Fibroblast of villous mesenchyme (primary cell): ENCODE measurements around the gene MEF2D. TPM values are rescaled to one million over a fixed set of nuclear protein-coding genes. Genes with fewer than 3 reads are reported as not detected.

Source experiments
- DNase-seq: peaks from one replicate; pipeline ENCODE4 v3.0.0-alpha.2; 2010; ENCODE audit warnings: low read depth
- H3K4me3 ChIP-seq: 2 replicates; pipeline ENCODE4 v1.5.1; 2011; ENCODE audit warnings: low read depth, mild to moderate bottlenecking, low read length
- total RNA-seq: library from RNA; depleted of rRNA; stranded (reverse); fragments of >200 nt; gene quantifications from 2 replicates; pipeline ENCODE4 v1.2.3, GENCODE V29; 2012
- TF ChIP-seq, protein P1 (sequence below): IDR thresholded peaks from 2 replicates; pipeline ENCODE4 v1.5.1; 2012; ENCODE audit warnings: low read depth, mild to moderate bottlenecking, low read length; ENCODE audit not compliant: insufficient read depth

The MEF2D gene
- total RNA-seq, result 10.0 and 10.8 TPM in 2 replicates

DNA sequence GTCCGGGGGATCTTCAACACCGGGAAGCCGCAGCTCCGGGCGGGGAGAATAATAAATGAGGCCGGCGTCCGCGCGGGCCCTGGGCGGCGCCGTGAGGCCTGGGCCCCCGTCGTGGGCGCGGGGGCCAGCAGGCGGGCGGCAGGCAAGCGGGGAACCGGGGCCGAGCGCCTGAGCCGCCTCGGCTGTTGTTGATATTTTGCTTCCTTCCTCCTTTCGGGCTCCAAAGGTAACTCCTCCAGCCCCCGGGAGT lies at the start of gene MEF2D:
Gene MEF2D, minus strand, starts transcription at position 233 of the 250 bp plus-strand sequence. CDS start 17,483 bp downstream, outside the sequence.
- H3K4me3 ChIP-seq, result peak within 1 kb of the TSS; percentile 80
- TF ChIP-seq, protein P1, sequence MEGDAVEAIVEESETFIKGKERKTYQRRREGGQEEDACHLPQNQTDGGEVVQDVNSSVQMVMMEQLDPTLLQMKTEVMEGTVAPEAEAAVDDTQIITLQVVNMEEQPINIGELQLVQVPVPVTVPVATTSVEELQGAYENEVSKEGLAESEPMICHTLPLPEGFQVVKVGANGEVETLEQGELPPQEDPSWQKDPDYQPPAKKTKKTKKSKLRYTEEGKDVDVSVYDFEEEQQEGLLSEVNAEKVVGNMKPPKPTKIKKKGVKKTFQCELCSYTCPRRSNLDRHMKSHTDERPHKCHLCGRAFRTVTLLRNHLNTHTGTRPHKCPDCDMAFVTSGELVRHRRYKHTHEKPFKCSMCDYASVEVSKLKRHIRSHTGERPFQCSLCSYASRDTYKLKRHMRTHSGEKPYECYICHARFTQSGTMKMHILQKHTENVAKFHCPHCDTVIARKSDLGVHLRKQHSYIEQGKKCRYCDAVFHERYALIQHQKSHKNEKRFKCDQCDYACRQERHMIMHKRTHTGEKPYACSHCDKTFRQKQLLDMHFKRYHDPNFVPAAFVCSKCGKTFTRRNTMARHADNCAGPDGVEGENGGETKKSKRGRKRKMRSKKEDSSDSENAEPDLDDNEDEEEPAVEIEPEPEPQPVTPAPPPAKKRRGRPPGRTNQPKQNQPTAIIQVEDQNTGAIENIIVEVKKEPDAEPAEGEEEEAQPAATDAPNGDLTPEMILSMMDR, result no peak
- no peak for DNase-seq

- no peak for DNase-seq
- H3K4me3 ChIP-seq, result no peak overlapping the region
- TF ChIP-seq, protein P1, result no peak
Observed at GRCh38 chr1:156550346-156550745, 49.8 kb upstream of the MEF2D start.

DNA sequence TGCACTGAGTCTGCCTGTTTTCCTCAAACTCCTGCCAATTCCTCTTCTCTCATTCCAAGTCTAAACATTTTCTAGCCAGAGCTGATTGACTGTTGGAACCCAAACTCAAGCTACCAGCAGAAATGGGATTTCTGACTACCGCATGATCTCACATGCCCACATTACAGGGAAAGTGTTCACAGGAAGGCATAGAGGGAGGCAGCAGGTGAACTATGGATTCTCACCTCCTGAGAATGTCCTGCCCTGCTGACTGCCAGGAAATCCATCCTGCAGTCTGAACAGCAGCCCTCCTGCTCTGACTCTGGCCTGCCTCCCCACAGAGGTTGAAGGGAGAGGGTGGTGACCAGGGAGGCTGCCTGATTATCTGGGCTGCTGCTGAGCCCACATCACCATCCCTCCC lies 49.3 kb upstream of the MEF2D start:
- TF ChIP-seq, protein P1, result no peak
- no peak for DNase-seq
- no peak overlapping the region for H3K4me3 ChIP-seq

- DNase-seq, result no peak
- no peak overlapping the region for H3K4me3 ChIP-seq
- TF ChIP-seq, protein P1, result no peak
Observed at GRCh38 chr1:156549390-156549789, 48.8 kb upstream of the MEF2D start.

GRCh38 chr1:156547982-156548381 lies 47.4 kb upstream of the MEF2D start:
- H3K4me3 ChIP-seq, result no peak overlapping the region
- TF ChIP-seq, protein P1, result no peak
- no peak for DNase-seq

DNA sequence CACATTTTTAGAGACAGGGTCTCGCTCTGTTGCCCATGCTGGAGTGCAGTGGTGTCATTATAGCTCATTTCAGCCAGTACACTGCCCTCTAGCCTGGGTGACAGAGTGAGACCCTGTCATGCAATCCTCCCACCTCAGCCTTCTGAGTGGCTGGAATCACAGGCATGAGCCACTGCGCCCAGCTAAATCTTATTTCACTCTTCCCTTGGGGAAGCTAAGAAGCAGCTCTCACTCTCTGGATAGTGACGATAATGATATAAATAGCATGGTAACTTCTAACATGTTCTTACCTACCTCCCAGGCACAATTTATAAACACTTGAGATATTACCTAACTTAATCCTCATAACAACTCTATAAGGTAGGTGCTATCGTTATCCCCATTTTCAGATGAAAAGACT lies 46.9 kb upstream of the MEF2D start:
- DNase-seq, result no peak

DNA sequence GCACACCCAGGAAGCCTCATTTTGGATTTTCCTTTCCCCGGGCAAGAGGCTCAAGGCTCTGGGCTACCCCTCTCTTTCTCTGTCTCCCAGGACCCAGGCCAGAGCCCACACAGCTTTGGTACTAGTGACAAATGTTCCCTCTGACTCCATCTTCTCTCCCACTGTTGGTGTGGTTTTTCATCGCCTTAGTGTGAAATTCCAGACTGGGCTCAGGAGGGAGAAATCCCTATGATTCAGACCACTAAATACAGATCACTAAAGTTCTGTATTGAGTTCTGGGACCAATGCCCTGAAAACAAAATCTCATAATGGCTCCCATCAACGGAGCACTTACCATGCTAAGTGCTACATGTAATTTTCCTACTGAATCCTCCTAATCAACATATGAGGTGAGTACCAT lies 45.7 kb upstream of the MEF2D start:
- TF ChIP-seq, protein P1, result no peak
- no peak overlapping the region for H3K4me3 ChIP-seq
- DNase-seq, result no peak

More for the DNA sequence above, 46.9 kb upstream of the MEF2D start:
- H3K4me3 ChIP-seq, result no peak overlapping the region
- TF ChIP-seq, protein P1, result no peak
